SW 1271 (cell line): ENCODE data around the gene ZBTB43.
A peak's percentile ranks its signal among the peaks of the same experiment; 100 is the strongest.

Source experiments
- DNase-seq, 2 experiments: peaks; one replicate each; lab custom pipeline; 2025; lab: John Stamatoyannopoulos, UW

The ZBTB43 gene

DNA sequence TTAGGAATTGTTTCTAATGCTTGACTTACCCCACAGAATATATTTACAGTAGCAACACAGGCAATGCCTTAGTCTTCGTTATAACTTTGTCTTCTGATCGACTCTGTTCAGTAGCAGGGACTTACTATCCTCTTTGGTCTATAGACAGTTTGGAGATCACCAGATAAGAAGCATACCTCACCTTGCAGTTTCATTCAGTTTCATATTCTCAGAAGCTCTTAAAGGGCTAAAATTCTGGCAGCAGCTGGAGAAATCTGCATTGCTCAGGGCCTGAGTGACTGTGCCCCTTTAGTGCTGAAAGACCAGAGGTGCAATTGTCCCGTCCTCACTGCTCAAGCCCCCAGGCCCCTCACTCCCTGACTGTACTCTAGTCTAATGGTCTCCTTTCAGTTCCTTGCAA lies 26.0 kb downstream of the ZBTB43 start:
- no peak for DNase-seq

- DNase-seq = no peak
Observed at GRCh38 chr9:126832440-126832839, 27.6 kb downstream of the ZBTB43 start.

DNA sequence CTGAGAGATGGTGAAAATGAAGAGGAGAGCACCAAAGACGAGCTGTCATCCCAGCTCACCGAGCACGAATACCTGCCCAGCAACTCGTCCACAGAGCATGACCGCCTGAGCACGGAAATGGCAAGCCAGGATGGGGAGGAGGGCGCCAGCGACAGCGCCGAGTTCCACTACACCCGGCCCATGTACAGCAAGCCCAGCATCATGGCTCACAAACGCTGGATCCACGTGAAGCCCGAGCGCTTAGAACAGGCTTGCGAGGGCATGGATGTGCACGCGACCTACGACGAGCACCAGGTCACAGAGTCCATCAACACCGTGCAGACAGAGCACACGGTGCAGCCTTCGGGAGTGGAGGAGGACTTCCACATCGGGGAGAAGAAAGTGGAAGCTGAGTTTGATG lies 28.2 kb downstream of the ZBTB43 start:
- DNase-seq = no peak

DNA sequence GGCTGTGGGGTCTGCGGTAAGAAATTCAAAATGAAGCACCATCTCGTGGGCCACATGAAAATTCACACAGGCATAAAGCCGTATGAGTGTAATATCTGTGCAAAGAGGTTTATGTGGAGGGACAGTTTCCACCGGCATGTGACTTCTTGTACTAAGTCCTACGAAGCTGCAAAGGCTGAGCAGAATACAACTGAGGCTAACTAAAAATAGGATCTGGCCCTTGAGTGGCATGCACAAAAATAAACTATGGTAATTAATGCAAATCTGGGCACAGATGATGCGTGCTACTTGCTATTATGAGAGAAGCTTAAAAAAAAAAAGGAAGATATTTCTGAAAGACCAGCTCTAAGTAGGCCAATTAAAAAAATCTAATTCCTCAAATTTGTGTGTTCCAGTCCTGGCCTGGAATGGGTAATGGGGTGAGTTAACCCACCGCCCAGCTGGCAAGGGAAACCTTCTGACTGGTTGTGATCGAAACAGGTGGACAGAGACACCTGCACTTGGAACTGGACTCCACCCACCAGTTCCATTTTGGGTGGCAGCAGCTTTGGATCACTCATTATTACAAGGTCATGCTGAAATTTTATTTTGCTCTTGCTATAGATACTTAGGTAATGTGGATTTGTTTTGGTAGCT lies 29.0 kb downstream of the ZBTB43 start:
- DNase-seq = no peak

GRCh38 chr9:126834672-126835071 lies 29.8 kb downstream of the ZBTB43 start:
- no peak for DNase-seq

GRCh38 chr9:126836216-126836615 lies 31.4 kb downstream of the ZBTB43 start:
- DNase-seq = no peak

- DNase-seq = no peak
Observed at GRCh38 chr9:126838055-126838811, 33.4 kb downstream of the ZBTB43 start.

DNA sequence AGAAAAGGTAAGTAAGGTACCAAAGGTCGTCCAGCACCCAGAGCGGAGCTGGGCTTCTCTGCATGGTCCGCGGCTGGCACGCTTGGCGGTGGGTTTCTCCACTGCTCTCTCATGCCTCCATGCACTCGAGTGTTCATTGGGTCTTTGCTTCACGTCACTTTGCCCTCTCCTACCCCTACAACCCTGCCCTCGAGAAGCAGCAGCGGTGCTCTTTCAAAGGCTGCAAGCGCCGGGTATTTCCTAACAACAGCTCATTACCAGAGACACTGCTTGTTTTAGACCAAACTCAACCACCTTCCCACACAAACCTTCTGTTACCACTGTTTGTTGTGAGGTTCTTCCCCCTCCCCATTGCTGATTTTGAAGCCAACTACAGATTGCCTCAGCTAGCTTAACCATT lies 34.1 kb downstream of the ZBTB43 start:
- DNase-seq = no peak

DNA sequence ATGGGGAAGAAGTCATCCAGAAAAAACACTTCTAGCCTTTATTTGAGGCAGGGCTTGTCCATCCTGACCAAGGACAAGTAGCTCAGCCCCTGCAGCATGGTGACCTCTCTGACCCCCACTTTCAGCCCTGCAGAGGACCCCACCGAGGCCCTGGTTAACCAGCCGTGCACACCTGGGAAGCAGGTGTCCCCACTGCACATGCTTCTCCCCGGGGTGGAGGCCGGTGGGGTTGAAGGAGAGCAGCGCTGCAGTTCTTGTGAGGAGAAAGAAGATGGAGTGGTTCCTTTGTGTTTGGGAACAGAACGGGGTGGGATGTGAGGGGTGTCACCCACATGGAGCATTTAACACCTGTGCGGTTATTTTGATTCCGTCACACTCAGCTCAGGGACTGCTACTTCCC lies 34.5 kb downstream of the ZBTB43 start:
- DNase-seq = no peak

DNA sequence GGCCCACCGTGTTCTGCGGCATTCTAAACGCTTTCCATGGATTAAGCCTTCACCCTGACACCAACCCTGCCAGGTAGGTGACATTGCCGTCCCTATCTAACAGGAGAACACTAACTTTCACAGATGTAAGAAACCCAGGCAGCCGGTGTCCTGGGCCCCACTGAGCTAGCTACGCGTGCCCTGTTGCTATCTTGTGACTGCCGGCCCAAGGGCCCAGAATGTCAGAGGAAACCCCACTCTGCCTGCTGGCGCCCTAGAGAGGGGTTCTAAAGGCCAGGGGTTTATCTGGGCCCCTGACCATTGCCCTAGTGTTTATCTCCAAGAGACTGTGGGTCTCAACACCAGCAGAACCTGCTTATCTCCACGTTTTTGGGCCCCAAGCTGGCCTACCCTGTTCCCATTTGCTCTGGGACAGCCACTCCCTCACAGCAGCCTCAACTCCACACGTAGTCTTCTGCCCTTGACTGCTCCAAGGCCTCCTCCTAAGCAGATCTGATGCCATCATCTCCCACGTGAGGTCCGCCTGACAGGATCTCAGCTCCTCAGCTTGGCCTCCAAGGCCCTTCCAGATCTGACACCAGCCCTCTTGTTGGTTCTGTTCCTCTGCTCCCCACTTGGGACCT lies 37.5 kb downstream of the ZBTB43 start:
- DNase-seq = no peak

DNA sequence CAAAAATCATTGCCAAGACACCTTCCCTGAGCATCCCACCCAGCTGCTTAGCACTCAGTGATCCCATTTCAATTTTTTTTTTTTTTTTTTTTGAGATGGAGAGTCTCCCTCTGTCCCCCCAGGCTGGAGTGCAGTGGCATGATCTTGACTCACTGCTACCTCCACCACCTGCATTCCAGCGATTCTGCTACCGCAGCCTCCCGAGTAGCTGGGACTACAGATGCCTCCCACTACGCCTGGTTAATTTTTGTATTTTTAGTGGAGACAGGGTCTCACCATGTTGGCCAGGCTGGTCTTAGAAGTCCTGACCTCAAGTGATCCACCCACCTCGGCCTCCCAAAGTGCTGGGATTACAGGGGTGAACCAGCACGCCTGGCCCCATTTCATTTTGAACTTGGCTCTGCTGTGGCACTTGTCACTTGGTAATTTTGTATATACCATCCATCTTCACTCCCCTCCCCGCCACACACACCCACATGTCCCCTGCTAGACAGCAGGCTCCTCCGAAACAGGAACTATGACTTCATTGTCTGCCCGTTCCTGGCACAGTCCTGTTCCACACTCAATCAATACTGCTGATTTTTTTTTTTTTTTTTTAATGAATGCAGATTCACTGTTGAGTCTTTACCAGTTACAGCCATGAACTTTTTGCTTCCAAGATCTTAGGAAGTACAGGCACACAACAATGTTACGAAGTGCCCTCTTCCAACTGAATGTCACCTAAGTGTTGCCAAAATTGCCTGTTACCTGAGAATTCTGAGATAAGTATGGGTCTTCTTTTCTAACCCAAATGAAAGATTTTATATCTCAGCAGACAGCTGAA lies 38.3 kb downstream of the ZBTB43 start:
- DNase-seq = no peak

DNA sequence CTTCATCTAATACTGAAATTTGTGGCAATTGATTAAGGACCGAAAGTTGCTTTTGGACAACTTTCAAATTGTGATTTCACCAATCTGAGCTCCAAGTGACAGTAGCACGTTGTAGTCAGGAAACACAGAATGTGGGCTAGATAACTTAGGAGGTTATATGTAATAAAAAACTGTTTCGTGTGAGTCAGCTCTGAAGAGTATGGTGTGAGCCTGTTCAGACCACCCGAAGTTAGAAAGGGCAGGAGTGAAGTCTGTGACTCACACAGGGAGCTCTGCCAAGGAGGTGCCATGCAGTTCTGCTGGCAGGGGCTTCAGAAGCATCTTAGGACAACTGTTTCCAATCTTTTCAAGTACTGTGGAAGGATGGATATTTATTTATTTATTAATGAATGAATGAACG lies 39.2 kb downstream of the ZBTB43 start:
- DNase-seq = peak in 1 of 2 experiments; percentile 26

- no peak for DNase-seq
Observed at GRCh38 chr9:126847051-126847450, 42.2 kb downstream of the ZBTB43 start.

GRCh38 chr9:126849591-126850225 lies 44.9 kb downstream of the ZBTB43 start:
- DNase-seq = no peak

GRCh38 chr9:126851286-126851880 lies 46.5 kb downstream of the ZBTB43 start:
- no peak for DNase-seq

GRCh38 chr9:126852086-126852688 lies 47.3 kb downstream of the ZBTB43 start:
- no peak for DNase-seq

GRCh38 chr9:126853667-126854066 lies 48.8 kb downstream of the ZBTB43 start:
- DNase-seq = no peak

GRCh38 chr9:126854734-126855133 lies 49.9 kb downstream of the ZBTB43 start:
- DNase-seq = no peak

GRCh38 chr9:126856326-126856877 lies 51.6 kb downstream of the ZBTB43 start:
- no peak for DNase-seq

DNA sequence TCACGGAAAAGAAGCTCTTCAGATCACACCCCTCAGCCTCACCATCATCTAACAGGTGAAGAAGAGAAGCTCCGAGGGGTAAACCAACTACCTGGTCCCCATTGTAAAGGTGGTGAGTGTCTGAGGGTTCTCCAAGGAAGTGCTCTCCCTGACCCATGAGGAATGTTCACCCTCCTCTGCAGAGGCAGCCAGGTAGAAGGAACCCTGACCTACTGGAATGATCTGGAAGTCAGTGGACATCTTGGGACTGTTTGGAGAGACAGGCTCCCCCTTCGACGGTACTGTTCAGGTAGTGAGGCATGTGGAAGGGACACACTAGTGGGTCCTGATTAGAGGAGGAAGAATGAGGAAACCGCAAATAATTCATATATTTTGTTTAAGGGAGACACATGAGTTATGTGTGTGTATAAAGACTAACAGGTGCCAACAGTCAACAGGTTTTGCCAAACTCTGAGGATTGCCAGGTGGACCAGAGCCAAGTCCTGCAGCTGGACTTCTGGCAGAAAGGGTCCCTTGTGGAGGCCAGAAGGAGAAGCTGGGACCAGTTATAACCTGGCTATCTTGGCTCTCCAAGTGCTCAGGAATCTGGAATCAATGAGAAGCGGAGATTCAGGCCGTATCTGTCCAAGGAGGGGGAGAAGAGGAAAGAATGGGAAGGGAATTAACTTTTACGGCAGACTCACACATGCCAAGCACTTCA lies 52.6 kb downstream of the ZBTB43 start:
- no peak for DNase-seq
